ENCODE results near the gene LIX1L.

LIX1L gene

GRCh38 chr1:145978471-145978853 lies 20.6 kb upstream of the LIX1L start:
- peak overlapping the region; percentile 72 for H3K27ac ChIP-seq
- no peak for TF ChIP-seq CTCF (conservative IDR thresholded peaks at IDR 0.05)

- H3K27ac ChIP-seq: peak overlapping the region; percentile 72
Measured at GRCh38 chr1:145977486-145978470, 20.0 kb upstream of the LIX1L start.

GRCh38 chr1:145977016-145977415 lies 19.2 kb upstream of the LIX1L start:
- peak overlapping the region; percentile 72; the same call in 1 of the 2 replicates for H3K27ac ChIP-seq
- no peak for TF ChIP-seq CTCF (conservative IDR thresholded peaks at IDR 0.05)

More at GRCh38 chr1:145977486-145978470, 20.0 kb upstream of the LIX1L start:
- peak; percentile 85 for TF ChIP-seq CTCF (conservative IDR thresholded peaks at IDR 0.05)

GRCh38 chr1:145975216-145975615 lies 17.4 kb upstream of the LIX1L start:
- TF ChIP-seq CTCF (conservative IDR thresholded peaks at IDR 0.05): no peak
- H3K27ac ChIP-seq: no peak overlapping the region

- TF ChIP-seq CTCF (conservative IDR thresholded peaks at IDR 0.05): no peak
Measured at GRCh38 chr1:145974721-145975120, 16.9 kb upstream of the LIX1L start.

GRCh38 chr1:145972580-145972979 lies 14.8 kb upstream of the LIX1L start:
- no peak for TF ChIP-seq CTCF (conservative IDR thresholded peaks at IDR 0.05)
- no peak overlapping the region for H3K27ac ChIP-seq

More at GRCh38 chr1:145974721-145975120, 16.9 kb upstream of the LIX1L start:
- no peak overlapping the region for H3K27ac ChIP-seq

- no peak for TF ChIP-seq CTCF (conservative IDR thresholded peaks at IDR 0.05)
- H3K27ac ChIP-seq: no peak overlapping the region
Measured at GRCh38 chr1:145967288-145967687, 9.5 kb upstream of the LIX1L start.

Data from VCaP (cell line).